GM12878 (cell line): ENCODE results near the gene AKAP7. TPM values are rescaled to one million over a fixed set of nuclear protein-coding genes. Genes with fewer than 3 reads are reported as not detected.

Experiments used
- ATAC-seq: fragments of 200-7000 bp; cut with Tn5 transposase; 3 replicates; pipeline ENCODE4 v1.9.1; 2020; ENCODE audit warnings: mild to moderate bottlenecking, moderate library complexity
- BruUV-seq: library from RNA; stranded (reverse); fragments of 400-500 nt; replicated peaks from 2 replicates; lab custom pipeline; 2021; lab: Mats Ljungman, UMichigan
- CTCF ChIA-PET: fragments of 300-600 bp; sonication (Branson Sonifier 250); formaldehyde crosslinking; extraction: SDS; loops from one replicate; lab custom pipeline; 2021; ENCODE audit warnings: inconsistent platforms; lab: Yijun Ruan, JAX
- POLR2A ChIA-PET: fragments of 350-600 bp; formaldehyde crosslinking; extraction: SDS; loops from one replicate; lab custom pipeline; 2021; ENCODE audit warnings: inconsistent platforms; lab: Charles Lee
- RAD21 ChIA-PET: fragments of 300-600 bp; sonication (Branson Sonifier 250); formaldehyde crosslinking; loops from one replicate; lab custom pipeline; 2023; ENCODE audit warnings: antibody characterized with exemption; ENCODE audit not compliant: unreplicated experiment; lab: Charles Lee
- SMC1A ChIA-PET: fragments of 300-600 bp; sonication (Branson Sonifier 250); formaldehyde crosslinking; loops from one replicate; lab custom pipeline; 2023; ENCODE audit not compliant: unreplicated experiment, uncharacterized antibody; lab: Charles Lee
- DNase-seq: peaks from one replicate; pipeline ENCODE4 v3.0.0-alpha.2; 2011; ENCODE audit warnings: low read depth, low spot score
- FAIRE-seq: peaks from 3 replicates; lab custom pipeline; 2011; peaks lifted over from hg19 to GRCh38; lab: Jason Lieb, UNC
- H2AFZ ChIP-seq: 2 replicates; pipeline ENCODE4 v1.6.0; 2011; ENCODE audit warnings: low read depth, low read length, control low read depth; ENCODE audit not compliant: control insufficient read depth
- H3K27ac ChIP-seq: 2 replicates; pipeline ENCODE4 v1.5.1; 2011; ENCODE audit warnings: control low read depth; ENCODE audit not compliant: control insufficient read depth, insufficient read depth
- H3K27me3 ChIP-seq, 2 experiments: replicated peaks in 1 of 2; 2 replicates each; pipeline versions ENCODE4 v1.6.0 to v1.6.1; 2011; ENCODE audit warnings: low read length in 1 of 2; ENCODE audit not compliant: control insufficient read depth in 2 of 2, insufficient read depth in 2 of 2
- H3K36me3 ChIP-seq, 2 experiments: 2 replicates each; pipeline ENCODE4 v1.5.1; 2011; ENCODE audit warnings: low read length in 1 of 2; ENCODE audit not compliant: control insufficient read depth in 2 of 2, insufficient read depth in 2 of 2
- H3K4me1 ChIP-seq: 2 replicates; pipeline ENCODE4 v1.6.1; 2011; ENCODE audit warnings: mild to moderate bottlenecking, low read length, moderate library complexity, mixed read lengths; ENCODE audit not compliant: control insufficient read depth, insufficient read depth
- H3K4me2 ChIP-seq: 2 replicates; pipeline ENCODE4 v1.6.0; 2011; ENCODE audit warnings: control low read depth; ENCODE audit not compliant: control insufficient read depth, insufficient read depth
- H3K4me3 ChIP-seq: fragments of 200-600 bp; sonication (generic); 2 replicates; pipeline ENCODE4 v1.5.1; 2016
- H3K79me2 ChIP-seq: 2 replicates; pipeline ENCODE4 v1.6.0; 2011; ENCODE audit warnings: low read length; ENCODE audit not compliant: control insufficient read depth, insufficient read depth
- H3K9ac ChIP-seq: 2 replicates; pipeline ENCODE4 v1.8.0; 2011; ENCODE audit warnings: low read length, control low read depth, mixed read lengths; ENCODE audit not compliant: control insufficient read depth, insufficient read depth
- H3K9me3 ChIP-seq: replicated peaks from 3 replicates; pipeline ENCODE4 v1.5.1; 2011; ENCODE audit warnings: mild to moderate bottlenecking, low read length; ENCODE audit not compliant: control insufficient read depth, insufficient read depth
- H4K20me1 ChIP-seq: 2 replicates; pipeline ENCODE4 v1.6.0; 2011; ENCODE audit not compliant: control insufficient read depth, insufficient read depth
- ATF7 ChIP-seq: fragments of 450-650 bp; IDR thresholded peaks from 2 replicates; pipeline ENCODE4 v1.6.1; 2016; ENCODE audit warnings: low read depth, mild to moderate bottlenecking
- BHLHE40 ChIP-seq, 2 experiments: fragments of 450-650 bp in 1 of 2; IDR thresholded peaks; 2 replicates each; pipeline ENCODE4 v1.6.1; 2011 to 2017; ENCODE audit warnings: low read depth in 2 of 2, borderline replicate concordance in 1 of 2, improper control_type of control experiment in 1 of 2, low read length in 1 of 2, mild to moderate bottlenecking in 1 of 2
- CBX3 ChIP-seq: fragments of 200-600 bp; sonication (generic); IDR thresholded peaks from 2 replicates; pipeline ENCODE4 v1.6.1; 2016; ENCODE audit warnings: low read depth, borderline replicate concordance
- CTCF ChIP-seq, 3 experiments: IDR thresholded peaks in 2 of 3; conservative IDR thresholded peaks in 1 of 3; 2 replicates each; pipeline ENCODE4 v1.5.1; 2011; ENCODE audit warnings: low read depth in 3 of 3, low read length in 3 of 3, mild to moderate bottlenecking in 3 of 3, control low read depth in 2 of 3, moderate library complexity in 2 of 3, inconsistent platforms in 1 of 3, mixed read lengths in 1 of 3; ENCODE audit not compliant: control insufficient read depth in 2 of 3, insufficient read depth in 1 of 3; ENCODE audit errors: extremely low read depth in 1 of 3
- FOS ChIP-seq: IDR thresholded peaks from 3 replicates; pipeline ENCODE4 v1.6.1; 2011; ENCODE audit warnings: borderline replicate concordance; ENCODE audit not compliant: insufficient read length; ENCODE audit errors: extremely low read depth
- NRF1 ChIP-seq: conservative IDR thresholded peaks from 2 replicates; pipeline ENCODE4 v1.6.1; 2011; ENCODE audit warnings: mild to moderate bottlenecking, low read depth, low read length, improper control_type of control experiment
- RAD21 ChIP-seq: IDR thresholded peaks from 2 replicates; pipeline ENCODE4 v1.6.1; 2011; ENCODE audit warnings: mild to moderate bottlenecking, low read depth, low read length, moderate library complexity; ENCODE audit not compliant: insufficient read depth
- SMAD5 ChIP-seq: IDR thresholded peaks from 2 replicates; pipeline ENCODE4 v1.6.1; 2016; ENCODE audit warnings: antibody characterized with exemption, low read depth
- SMARCA5 ChIP-seq: fragments of 450-650 bp; IDR thresholded peaks from 2 replicates; pipeline ENCODE4 v1.6.1; 2017; ENCODE audit warnings: mild to moderate bottlenecking
- SMC3 ChIP-seq: IDR thresholded peaks from 2 replicates; pipeline ENCODE4 v1.6.1; 2011; ENCODE audit warnings: low read length, improper control_type of control experiment, borderline replicate concordance
- TBL1XR1 ChIP-seq: IDR thresholded peaks from 2 replicates; pipeline ENCODE4 v1.6.1; 2012; ENCODE audit warnings: low read depth, low read length, improper control_type of control experiment
- WRNIP1 ChIP-seq: IDR thresholded peaks from 2 replicates; pipeline ENCODE4 v1.6.1; 2011; ENCODE audit warnings: low read depth, low read length, improper control_type of control experiment, borderline replicate concordance
- WGBS: methylation state at CpG from one replicate; pipeline ENCODE4 v1.1.6; 2016; ENCODE audit warnings: low lambda C conversion rate; ENCODE audit not compliant: insufficient replicate concordance, insufficient coverage; ENCODE audit errors: missing lambda C conversion rate; 5-methylcytosine and 5-hydroxymethylcytosine counted together
- in situ Hi-C: fragments of 300-500 bp; cut with MboI; formaldehyde crosslinking; loops from 9 replicates; pipeline ENCODE4 v1.14.3; 2018; ENCODE audit warnings: mixed read lengths
- intact Hi-C: fragments of 100-400 bp; cut with micrococcal nuclease; formaldehyde crosslinking; loops from one replicate; pipeline ENCODE4 v1.14.2; 2022; ENCODE audit not compliant: unreplicated experiment
- polyA plus RNA-seq, 11 experiments: library from polyadenylated mRNA; depleted of rRNA in 4 of 11; unstranded in 6 of 11; stranded (reverse) in 5 of 11; fragments of >200 nt; fragmentation: Nextera tagmentation in 4 of 11; fragmentation: Illumina TruSeq in 1 of 11; extraction: Ambion mirVana in 4 of 11; extraction: Trizol in 1 of 11; gene quantifications; 1 replicate in 1 of 11; 2 replicates in 10 of 11; pipeline versions ENCODE4 v1.2.1 to v1.2.3, GENCODE V29; 2011 to 2016; ENCODE audit warnings: inconsistent platforms in 2 of 11, missing spikeins in 2 of 11, low read depth in 1 of 11
- total RNA-seq, 4 experiments: library from RNA; depleted of rRNA in 3 of 4; stranded (reverse); fragments of >200 nt in 3 of 4; fragmentation: Illumina TruSeq in 1 of 4; extraction: Trizol in 1 of 4; gene quantifications; 2 replicates each; pipeline versions ENCODE4 v1.2.1 to v1.2.3, GENCODE V29; 2013 to 2021
- TF ChIP-seq, protein P1 (sequence below): fragments of 450-650 bp; IDR thresholded peaks from 2 replicates; pipeline ENCODE4 v1.6.1; 2017; ENCODE audit warnings: low read depth, mild to moderate bottlenecking, moderate library complexity
- TF ChIP-seq, protein P2 (sequence below): fragments of 450-650 bp; formaldehyde crosslinking; IDR thresholded peaks from 2 replicates; pipeline ENCODE4 v1.4.0; 2022; ENCODE audit warnings: mild to moderate bottlenecking, moderate library complexity

Gene AKAP7
- total and polyA plus RNA-seq, 10 of the 15 experiments (the other 5 are each of a cell fraction or from before 2014, with no cell fraction given): 0.06 to 0.58 (median 0.28) TPM; not detected in 1

DNA sequence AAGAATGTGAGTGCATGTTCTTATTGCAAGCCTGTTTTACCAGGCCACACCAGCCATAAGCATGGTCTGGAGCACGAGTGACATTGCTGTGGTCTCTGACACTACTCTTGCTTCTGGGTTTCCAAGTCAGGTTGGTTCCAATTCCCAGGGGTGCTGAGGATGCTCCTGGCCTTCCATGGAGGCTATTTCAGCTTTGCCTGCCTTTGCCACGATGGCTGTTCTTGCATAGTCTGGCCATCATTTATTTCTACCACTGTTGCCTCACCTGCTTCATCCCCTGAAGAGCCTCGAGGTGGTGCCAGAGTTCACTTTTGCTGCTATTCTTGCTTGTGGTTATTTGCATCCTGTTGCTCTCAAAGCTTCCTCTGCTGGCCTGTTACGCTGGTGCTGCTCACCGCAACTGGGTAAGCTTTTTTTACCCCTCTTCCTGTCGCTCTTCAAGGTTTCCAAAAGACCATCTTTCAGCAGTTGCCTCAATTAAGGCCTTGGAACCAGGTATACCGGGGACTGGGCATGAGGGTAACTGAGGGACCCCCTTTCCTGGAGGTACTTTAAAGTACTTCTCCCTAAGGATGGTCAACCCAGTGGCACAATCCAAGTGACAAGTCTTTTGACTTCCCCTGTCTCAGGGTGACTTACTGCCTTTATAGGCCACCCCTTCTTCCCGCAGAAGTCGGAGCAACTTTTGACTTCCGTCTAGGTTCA is 64.5 kb downstream of the AKAP7 start:
- Histone ChIP-seq H3K4me1 (peaks cover 9% of the 10 kb centered on the region), H3K27me3 (no peaks in the 10 kb centered on the region), H3K36me3 (no peaks in the 10 kb centered on the region), H3K4me3 (no peak overlapping the region), H3K9ac (no peak overlapping the region), H3K9me3 (no peaks in the 10 kb centered on the region), H3K27ac (peak overlapping the region; percentile 15; the same call in 1 of the 2 replicates), H2AFZ (peak overlapping the region; percentile 75), H4K20me1 (no peaks in the 10 kb centered on the region), H3K4me2 (peak overlapping the region; percentile 68), H3K79me2 (no peaks in the 10 kb centered on the region)
- ChIA-PET CTCF (interaction anchor here (0.5 to 4.6 kb wide), 19 partner anchors 10 to 429 kb away, joined by 3 to 57 read pairs (median 4); partner anchors contain the start of gene MED23), POLR2A (no interaction called here), SMC1A (interaction anchor here (0.6 to 4.1 kb wide), 7 partner anchors 187 to 429 kb away, joined by 3 to 32 read pairs (median 3); partner anchors contain the start of gene MED23), RAD21 (interaction anchor here (0.6 to 1.6 kb wide), 6 partner anchors 259 to 429 kb away, joined by 3 to 24 read pairs (median 4); no protein-coding TSS in a partner anchor)
- in situ Hi-C loops (loop anchor here (5.0 kb wide), 1 partner anchor 333 kb away; no protein-coding TSS in a partner anchor), intact Hi-C loops (loop anchor here (1.0 to 5.0 kb wide), 3 partner anchors 318 to 429 kb away; partner anchors contain the start of gene MED23)
- 24% methylated on average over 10 of the region's 10 CpGs for WGBS
- ATAC-seq (peak; percentile 100), FAIRE-seq (peak; percentile 99), DNase-seq (peak; percentile 71)
- no TSS peak for BruUV-seq
- TF ChIP-seq CTCF (IDR thresholded peaks at IDR 0.05 in 2 of 3, conservative IDR thresholded peaks at IDR 0.05 in 1 of 3; ENCODE audit: control insufficient read depth in 2 of 3, extremely low read depth in 1 of 3, insufficient read depth in 1 of 3, low read depth in 3 of 3, low read length in 3 of 3): peak; percentile 84 to 89 (median 89)
- TF ChIP-seq FOS: no peak
- TF ChIP-seq, protein P1, sequence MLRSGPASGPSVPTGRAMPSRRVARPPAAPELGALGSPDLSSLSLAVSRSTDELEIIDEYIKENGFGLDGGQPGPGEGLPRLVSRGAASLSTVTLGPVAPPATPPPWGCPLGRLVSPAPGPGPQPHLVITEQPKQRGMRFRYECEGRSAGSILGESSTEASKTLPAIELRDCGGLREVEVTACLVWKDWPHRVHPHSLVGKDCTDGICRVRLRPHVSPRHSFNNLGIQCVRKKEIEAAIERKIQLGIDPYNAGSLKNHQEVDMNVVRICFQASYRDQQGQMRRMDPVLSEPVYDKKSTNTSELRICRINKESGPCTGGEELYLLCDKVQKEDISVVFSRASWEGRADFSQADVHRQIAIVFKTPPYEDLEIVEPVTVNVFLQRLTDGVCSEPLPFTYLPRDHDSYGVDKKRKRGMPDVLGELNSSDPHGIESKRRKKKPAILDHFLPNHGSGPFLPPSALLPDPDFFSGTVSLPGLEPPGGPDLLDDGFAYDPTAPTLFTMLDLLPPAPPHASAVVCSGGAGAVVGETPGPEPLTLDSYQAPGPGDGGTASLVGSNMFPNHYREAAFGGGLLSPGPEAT: no peak
- TF ChIP-seq SMC3: peak; percentile 92
- TF ChIP-seq SMAD5: no peak
- peak; percentile 84; the same call in 1 of the 2 replicates for TF ChIP-seq WRNIP1
- TF ChIP-seq BHLHE40 (IDR thresholded peaks at IDR 0.05; ENCODE audit: borderline replicate concordance in 1 of 2, low read depth in 2 of 2, low read length in 1 of 2): peak in 1 of 2 experiments; percentile 20; a peak in 1 of 4 replicates
- TF ChIP-seq NRF1: no peak
- TF ChIP-seq ATF7: 0 out of 2 replicates have a peak, but pooled peaks have one; percentile 28
- peak; percentile 90 for TF ChIP-seq RAD21
- TF ChIP-seq, protein P2, sequence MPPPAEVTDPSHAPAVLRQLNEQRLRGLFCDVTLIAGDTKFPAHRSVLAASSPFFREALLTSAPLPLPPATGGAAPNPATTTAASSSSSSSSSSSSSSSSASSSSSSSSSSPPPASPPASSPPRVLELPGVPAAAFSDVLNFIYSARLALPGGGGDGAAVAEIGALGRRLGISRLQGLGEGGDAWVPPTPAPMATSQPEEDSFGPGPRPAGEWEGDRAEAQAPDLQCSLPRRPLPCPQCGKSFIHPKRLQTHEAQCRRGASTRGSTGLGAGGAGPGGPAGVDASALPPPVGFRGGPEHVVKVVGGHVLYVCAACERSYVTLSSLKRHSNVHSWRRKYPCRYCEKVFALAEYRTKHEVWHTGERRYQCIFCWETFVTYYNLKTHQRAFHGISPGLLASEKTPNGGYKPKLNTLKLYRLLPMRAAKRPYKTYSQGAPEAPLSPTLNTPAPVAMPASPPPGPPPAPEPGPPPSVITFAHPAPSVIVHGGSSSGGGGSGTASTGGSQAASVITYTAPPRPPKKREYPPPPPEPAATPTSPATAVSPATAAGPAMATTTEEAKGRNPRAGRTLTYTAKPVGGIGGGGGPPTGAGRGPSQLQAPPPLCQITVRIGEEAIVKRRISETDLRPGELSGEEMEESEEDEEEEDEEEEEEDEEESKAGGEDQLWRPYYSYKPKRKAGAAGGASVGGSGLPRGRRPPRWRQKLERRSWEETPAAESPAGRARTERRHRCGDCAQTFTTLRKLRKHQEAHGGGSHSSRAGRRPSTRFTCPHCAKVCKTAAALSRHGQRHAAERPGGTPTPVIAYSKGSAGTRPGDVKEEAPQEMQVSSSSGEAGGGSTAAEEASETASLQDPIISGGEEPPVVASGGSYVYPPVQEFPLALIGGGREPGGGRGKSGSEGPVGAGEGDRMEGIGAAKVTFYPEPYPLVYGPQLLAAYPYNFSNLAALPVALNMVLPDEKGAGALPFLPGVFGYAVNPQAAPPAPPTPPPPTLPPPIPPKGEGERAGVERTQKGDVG (CRISPR knock-in tag): no peak
- 0 out of 2 replicates have a peak, but pooled peaks have one; percentile 15 for TF ChIP-seq TBL1XR1
- no peak for TF ChIP-seq CBX3
- peak; percentile 79; the same call in 1 of the 2 replicates for TF ChIP-seq SMARCA5
